HG03135 (cell line): ENCODE measurements around the gene MEGF11.

Experiments used
- ATAC-seq: cut with Tn5 transposase; IDR thresholded peaks from one replicate; pipeline ENCODE4 v1.9.1; 2021; ENCODE audit warnings: mild to moderate bottlenecking, moderate library complexity; ENCODE audit not compliant: unreplicated experiment

MEGF11 gene

GRCh38 chr15:66220601-66221000 lies 32.9 kb downstream of the MEGF11 start:
- ATAC-seq, result no peak

GRCh38 chr15:66219339-66219738 lies 34.2 kb downstream of the MEGF11 start:
- no peak for ATAC-seq

- ATAC-seq, result no peak
Measured at GRCh38 chr15:66216806-66217205, 36.7 kb downstream of the MEGF11 start.

- no peak for ATAC-seq
Measured at GRCh38 chr15:66215811-66216210, 37.7 kb downstream of the MEGF11 start.

GRCh38 chr15:66214246-66214645 lies 39.3 kb downstream of the MEGF11 start:
- ATAC-seq, result no peak

GRCh38 chr15:66212563-66212921 lies 41.0 kb downstream of the MEGF11 start:
- ATAC-seq, result no peak

- ATAC-seq, result no peak
Measured at GRCh38 chr15:66211670-66212562, 41.6 kb downstream of the MEGF11 start.

GRCh38 chr15:66210684-66211083 lies 42.9 kb downstream of the MEGF11 start:
- no peak for ATAC-seq

- no peak for ATAC-seq
Measured at GRCh38 chr15:66198757-66199156, 54.8 kb downstream of the MEGF11 start.

GRCh38 chr15:66196602-66197001 lies 56.9 kb downstream of the MEGF11 start:
- no peak for ATAC-seq

GRCh38 chr15:66195621-66196230 lies 57.8 kb downstream of the MEGF11 start:
- no peak for ATAC-seq

GRCh38 chr15:66193066-66193465 lies 60.5 kb downstream of the MEGF11 start:
- ATAC-seq, result no peak

GRCh38 chr15:66190746-66191145 lies 62.8 kb downstream of the MEGF11 start:
- no peak for ATAC-seq

- no peak for ATAC-seq
Measured at GRCh38 chr15:66189291-66189690, 64.3 kb downstream of the MEGF11 start.

- ATAC-seq, result no peak
Measured at GRCh38 chr15:66188464-66188863, 65.1 kb downstream of the MEGF11 start.

- no peak for ATAC-seq
Measured at GRCh38 chr15:66187271-66187670, 66.3 kb downstream of the MEGF11 start.

- no peak for ATAC-seq
Measured at GRCh38 chr15:66186049-66186825, 67.3 kb downstream of the MEGF11 start.

GRCh38 chr15:66184936-66185790 lies 68.4 kb downstream of the MEGF11 start:
- ATAC-seq, result no peak

GRCh38 chr15:66184492-66184891 lies 69.1 kb downstream of the MEGF11 start:
- ATAC-seq, result no peak

- no peak for ATAC-seq
Measured at GRCh38 chr15:66180531-66181097, 72.9 kb downstream of the MEGF11 start.
